HEK293 (cell line): Measurements from ENCODE around the gene CYREN.
A peak's percentile ranks its signal among the peaks of the same experiment; 100 is the strongest.

ENCODE experiments used
- AEBP2 ChIP-seq: fragments of 450-650 bp; formaldehyde crosslinking; IDR thresholded peaks from 2 replicates; pipeline ENCODE4 v1.5.1; 2016; ENCODE audit warnings: missing biosample characterization, missing genetic modification characterization, borderline replicate concordance
- GLI2 ChIP-seq: fragments of 450-650 bp; formaldehyde crosslinking; IDR thresholded peaks from 2 replicates; pipeline ENCODE4; 2017; ENCODE audit warnings: missing biosample characterization, missing genetic modification characterization, low read depth, borderline replicate concordance
- PATZ1 ChIP-seq: fragments of 450-650 bp; formaldehyde crosslinking; IDR thresholded peaks from 2 replicates; pipeline ENCODE4 v1.5.1; 2016; ENCODE audit warnings: missing biosample characterization, missing genetic modification characterization
- PBX3 ChIP-seq: sonication (generic); formaldehyde crosslinking; IDR thresholded peaks from 2 replicates; pipeline ENCODE4 v1.8.1; 2022; ENCODE audit warnings: mild to moderate bottlenecking, moderate library complexity, missing genetic modification reagents
- PRDM1 ChIP-seq: fragments of 450-650 bp; formaldehyde crosslinking; IDR thresholded peaks from 2 replicates; pipeline ENCODE4; 2016; ENCODE audit warnings: missing biosample characterization, missing genetic modification characterization
- PRDM10 ChIP-seq: fragments of 450-650 bp; formaldehyde crosslinking; IDR thresholded peaks from 2 replicates; pipeline ENCODE4 v1.5.1; 2016; ENCODE audit warnings: missing biosample characterization, missing genetic modification characterization
- REPIN1 ChIP-seq: fragments of 450-650 bp; formaldehyde crosslinking; IDR thresholded peaks from 2 replicates; pipeline ENCODE4 v1.5.1; 2017; ENCODE audit warnings: missing biosample characterization, missing genetic modification characterization, low read depth
- YY2 ChIP-seq: fragments of 450-650 bp; formaldehyde crosslinking; IDR thresholded peaks from 2 replicates; pipeline ENCODE4 v1.5.1; 2016; ENCODE audit warnings: missing biosample characterization, missing genetic modification characterization
- ZBTB21 ChIP-seq: fragments of 450-650 bp; formaldehyde crosslinking; IDR thresholded peaks from 2 replicates; pipeline ENCODE4 v1.5.1; 2017; ENCODE audit warnings: missing biosample characterization, missing genetic modification characterization
- ZBTB44 ChIP-seq: fragments of 450-650 bp; IDR thresholded peaks from 2 replicates; pipeline ENCODE4 v1.5.1; 2018; ENCODE audit warnings: missing biosample characterization, mild to moderate bottlenecking, missing genetic modification characterization
- ZNF10 ChIP-seq: fragments of 450-650 bp; formaldehyde crosslinking; IDR thresholded peaks from 2 replicates; pipeline ENCODE4 v1.5.1; 2017; ENCODE audit warnings: missing biosample characterization, missing genetic modification characterization
- ZNF148 ChIP-seq: fragments of 450-650 bp; formaldehyde crosslinking; IDR thresholded peaks from 2 replicates; pipeline ENCODE4 v1.5.0; 2017; ENCODE audit warnings: missing biosample characterization, missing genetic modification characterization, borderline replicate concordance
- ZNF157 ChIP-seq: fragments of 450-650 bp; formaldehyde crosslinking; IDR thresholded peaks from 2 replicates; pipeline ENCODE4 v1.5.1; 2016; ENCODE audit warnings: missing biosample characterization, missing genetic modification characterization
- ZNF18 ChIP-seq: fragments of 450-650 bp; formaldehyde crosslinking; IDR thresholded peaks from 2 replicates; pipeline ENCODE4 v1.5.1; 2016; ENCODE audit warnings: missing biosample characterization, missing genetic modification characterization
- ZNF2 ChIP-seq: fragments of 450-650 bp; formaldehyde crosslinking; IDR thresholded peaks from 2 replicates; pipeline ENCODE4 v1.5.1; 2016; ENCODE audit warnings: missing biosample characterization, missing genetic modification characterization
- ZNF354C ChIP-seq: fragments of 450-650 bp; formaldehyde crosslinking; IDR thresholded peaks from 2 replicates; pipeline ENCODE4 v1.5.1; 2016; ENCODE audit warnings: missing biosample characterization, missing genetic modification characterization, low read depth, borderline replicate concordance
- ZNF473 ChIP-seq: fragments of 450-650 bp; formaldehyde crosslinking; IDR thresholded peaks from 2 replicates; pipeline ENCODE4 v1.5.1; 2017; ENCODE audit warnings: missing biosample characterization, missing genetic modification characterization
- ZNF548 ChIP-seq: fragments of 450-650 bp; formaldehyde crosslinking; IDR thresholded peaks from 2 replicates; pipeline ENCODE4 v1.5.1; 2016; ENCODE audit warnings: missing biosample characterization, missing genetic modification characterization
- ZNF560 ChIP-seq: fragments of 450-650 bp; formaldehyde crosslinking; IDR thresholded peaks from 2 replicates; pipeline ENCODE4 v1.5.1; 2017; ENCODE audit warnings: missing biosample characterization, missing genetic modification characterization, borderline replicate concordance
- ZNF571 ChIP-seq: fragments of 450-650 bp; formaldehyde crosslinking; IDR thresholded peaks from 2 replicates; pipeline ENCODE4 v1.5.0; 2017; ENCODE audit warnings: missing biosample characterization, missing genetic modification characterization
- ZNF580 ChIP-seq: fragments of 450-650 bp; formaldehyde crosslinking; IDR thresholded peaks from 2 replicates; pipeline ENCODE4 v1.5.1; 2016; ENCODE audit warnings: missing biosample characterization, missing genetic modification characterization
- ZNF585B ChIP-seq: fragments of 450-650 bp; formaldehyde crosslinking; IDR thresholded peaks from 2 replicates; pipeline ENCODE4 v1.5.1; 2016; ENCODE audit warnings: missing biosample characterization, missing genetic modification characterization
- ZNF654 ChIP-seq: fragments of 450-650 bp; formaldehyde crosslinking; IDR thresholded peaks from 2 replicates; pipeline ENCODE4 v1.5.1; 2016; ENCODE audit warnings: low read depth, missing biosample characterization, missing genetic modification characterization
- ZNF830 ChIP-seq: fragments of 450-650 bp; IDR thresholded peaks from 2 replicates; pipeline ENCODE4 v1.5.0; 2018; ENCODE audit warnings: missing biosample characterization, missing genetic modification characterization, low read depth, mild to moderate bottlenecking, moderate library complexity
- ZXDB ChIP-seq: fragments of 450-650 bp; formaldehyde crosslinking; IDR thresholded peaks from 2 replicates; pipeline ENCODE4 v1.5.1; 2016; ENCODE audit warnings: missing biosample characterization, missing genetic modification characterization

Gene CYREN

GRCh38 chr7:135200821-135201331, 30.4 kb upstream of the CYREN start (continued):
- TF ChIP-seq GLI2 (tag by site-specific recombination) (no peak), ZNF571 (no peak), ZNF654 (tag by site-specific recombination) (no peak), ZNF354C (no peak), ZBTB21 (tag by site-specific recombination) (no peak), ZXDB (tag by site-specific recombination) (0 out of 2 replicates have a peak, but pooled peaks have one; percentile 36), PATZ1 (0 out of 2 replicates have a peak, but pooled peaks have one; percentile 28), YY2 (tag by site-specific recombination) (no peak), ZNF548 (no peak), ZNF560 (no peak), ZNF148 (tag by site-specific recombination) (no peak), ZNF473 (tag by site-specific recombination) (no peak), PRDM10 (tag by site-specific recombination) (peak; percentile 82), ZNF2 (tag by site-specific recombination) (no peak), PBX3 (CRISPR knock-in tag) (no peak), ZNF830 (no peak), ZBTB44 (tag by site-specific recombination) (no peak), REPIN1 (tag by site-specific recombination) (no peak), PRDM1 (tag by site-specific recombination) (peak; percentile 19; the same call in 1 of the 2 replicates), ZNF10 (tag by site-specific recombination) (no peak), ZNF585B (tag by site-specific recombination) (no peak), AEBP2 (tag by site-specific recombination) (no peak), ZNF18 (tag by site-specific recombination) (no peak), ZNF157 (tag by site-specific recombination) (no peak), ZNF580 (tag by site-specific recombination) (no peak)
